H9 (cell line): ENCODE measurements around the gene SORCS2. TPM values are rescaled to one million over a fixed set of nuclear protein-coding genes. Genes with fewer than 3 reads are reported as not detected.

ENCODE experiments used
- DNase-seq: peaks from one replicate; pipeline ENCODE4 v3.0.0-alpha.2; 2017
- H2AFZ ChIP-seq: one replicate; pipeline ENCODE4 v1.6.1; 2013; ENCODE audit warnings: mild to moderate bottlenecking, low read length, control low read depth, moderate library complexity
- H2AK5ac ChIP-seq: 2 replicates; pipeline ENCODE4 v1.6.1; 2013; ENCODE audit warnings: low read length, control low read depth, mixed read lengths; ENCODE audit not compliant: insufficient read length
- H2BK120ac ChIP-seq: one replicate; pipeline ENCODE4 v1.6.1; 2013; ENCODE audit warnings: low read depth, mild to moderate bottlenecking, low read length, control low read depth, inconsistent platforms; ENCODE audit not compliant: poor library complexity, severe bottlenecking
- H2BK12ac ChIP-seq: 2 replicates; pipeline ENCODE4 v1.6.1; 2013; ENCODE audit warnings: low read length, control low read depth, mixed read lengths, low read depth; ENCODE audit not compliant: insufficient read length
- H2BK15ac ChIP-seq: 2 replicates; pipeline ENCODE4 v1.6.1; 2013; ENCODE audit warnings: low read depth, low read length, control low read depth
- H2BK20ac ChIP-seq: one replicate; pipeline ENCODE4 v1.6.1; 2013; ENCODE audit warnings: low read depth, mild to moderate bottlenecking, low read length, control low read depth, inconsistent platforms; ENCODE audit not compliant: poor library complexity, severe bottlenecking
- H2BK5ac ChIP-seq: 2 replicates; pipeline ENCODE4 v1.6.1; 2013; ENCODE audit warnings: low read length, control low read depth, mixed read lengths; ENCODE audit not compliant: insufficient read length
- H3K14ac ChIP-seq: 2 replicates; pipeline ENCODE4 v1.6.1; 2013; ENCODE audit warnings: low read length, control low read depth; ENCODE audit not compliant: insufficient read depth
- H3K18ac ChIP-seq: 2 replicates; pipeline ENCODE4 v1.6.1; 2013; ENCODE audit warnings: low read depth, mild to moderate bottlenecking, mixed read lengths, low read length, control low read depth; ENCODE audit not compliant: insufficient read length
- H3K23ac ChIP-seq: 2 replicates; pipeline ENCODE4 v1.6.1; 2013; ENCODE audit warnings: low read length, control low read depth, mixed read lengths, low read depth; ENCODE audit not compliant: insufficient read length
- H3K23me2 ChIP-seq: 2 replicates; pipeline ENCODE4 v1.6.1; 2013; ENCODE audit warnings: low read depth, mild to moderate bottlenecking, mixed read lengths, low read length, control low read depth; ENCODE audit not compliant: insufficient read length, poor library complexity, severe bottlenecking
- H3K27ac ChIP-seq: 2 replicates; pipeline ENCODE4 v1.5.1; 2013; ENCODE audit warnings: low read length, control low read depth, mixed read lengths, low read depth; ENCODE audit not compliant: insufficient read length
- H3K27me3 ChIP-seq: 2 replicates; pipeline ENCODE4 v1.6.1; 2013; ENCODE audit warnings: low read length, control low read depth, inconsistent platforms; ENCODE audit not compliant: insufficient read depth
- H3K4ac ChIP-seq: 2 replicates; pipeline ENCODE4 v1.6.1; 2013; ENCODE audit warnings: low read depth, mild to moderate bottlenecking, control low read depth, inconsistent platforms, low read length, moderate library complexity
- H3K4me1 ChIP-seq: 2 replicates; pipeline ENCODE4 v1.6.1; 2013; ENCODE audit warnings: low read length, control low read depth, inconsistent platforms; ENCODE audit not compliant: insufficient read depth
- H3K4me2 ChIP-seq: 2 replicates; pipeline ENCODE4 v1.6.1; 2013; ENCODE audit warnings: low read length, control low read depth, mixed read lengths; ENCODE audit not compliant: insufficient read length, insufficient read depth
- H3K56ac ChIP-seq: 2 replicates; pipeline ENCODE4 v1.6.1; 2013; ENCODE audit warnings: low read depth, mild to moderate bottlenecking, mixed read lengths, low read length, control low read depth; ENCODE audit not compliant: insufficient read length
- H3K79me1 ChIP-seq: 2 replicates; pipeline ENCODE4 v1.6.1; 2013; ENCODE audit warnings: low read depth, mild to moderate bottlenecking, moderate library complexity, low read length, control low read depth, inconsistent platforms; ENCODE audit not compliant: insufficient read depth, poor library complexity, severe bottlenecking
- H3K79me2 ChIP-seq: 2 replicates; pipeline ENCODE4 v1.6.1; 2013; ENCODE audit warnings: low read length, control low read depth, inconsistent platforms; ENCODE audit not compliant: insufficient read depth
- H3K9ac ChIP-seq: 2 replicates; pipeline ENCODE4 v1.6.1; 2013; ENCODE audit warnings: low read length, control low read depth, mixed read lengths; ENCODE audit not compliant: insufficient read length; ENCODE audit errors: extremely low read depth
- H3K9me3 ChIP-seq: one replicate; pipeline ENCODE4 v1.6.1; 2013; ENCODE audit warnings: low read depth, low read length, inconsistent platforms; ENCODE audit not compliant: control insufficient read depth
- H3T11ph ChIP-seq: one replicate; pipeline ENCODE4 v1.6.1; 2013; ENCODE audit warnings: mild to moderate bottlenecking, low read length, control low read depth, inconsistent platforms
- H4K20me1 ChIP-seq: one replicate; pipeline ENCODE4 v1.6.1; 2013; ENCODE audit not compliant: control insufficient read depth, insufficient read length, insufficient read depth
- H4K5ac ChIP-seq: 2 replicates; pipeline ENCODE4 v1.6.1; 2013; ENCODE audit warnings: low read depth, mild to moderate bottlenecking, mixed read lengths, low read length, control low read depth; ENCODE audit not compliant: insufficient read length
- H4K8ac ChIP-seq: replicated peaks from 2 replicates; pipeline ENCODE4 v1.6.1; 2013; ENCODE audit warnings: low read length, control low read depth, mixed read lengths, low read depth; ENCODE audit not compliant: insufficient read length
- H4K91ac ChIP-seq: 2 replicates; pipeline ENCODE4 v1.6.1; 2013; ENCODE audit warnings: low read depth, mild to moderate bottlenecking, moderate library complexity, mixed read lengths, low read length, control low read depth; ENCODE audit not compliant: insufficient read length
- H3K27ac Mint-ChIP-seq, 3 experiments: 2 replicates in 2 of 3; 3 replicates in 1 of 3; pipeline ENCODE4 v1.8.0; 2020 to 2021; ENCODE audit warnings: mixed read lengths in 3 of 3, mild to moderate bottlenecking in 1 of 3, moderate library complexity in 1 of 3
- H3K27me3 Mint-ChIP-seq: 2 replicates; pipeline ENCODE4 v1.8.0; 2021; ENCODE audit warnings: low read depth, mild to moderate bottlenecking, moderate library complexity, mixed read lengths
- H3K36me3 Mint-ChIP-seq, 3 experiments: 2 replicates in 2 of 3; 3 replicates in 1 of 3; pipeline ENCODE4 v1.8.0; 2020 to 2021; ENCODE audit warnings: low read depth in 3 of 3, mixed read lengths in 3 of 3; ENCODE audit not compliant: insufficient read depth in 1 of 3
- H3K4me1 Mint-ChIP-seq, 2 experiments: 2 replicates each; pipeline ENCODE4 v1.8.0; 2020; ENCODE audit warnings: mixed read lengths in 2 of 2
- H3K4me3 Mint-ChIP-seq, 2 experiments: 2 replicates in 1 of 2; 3 replicates in 1 of 2; pipeline ENCODE4 v1.8.0; 2020 to 2021; ENCODE audit warnings: mild to moderate bottlenecking in 2 of 2, mixed read lengths in 2 of 2, moderate library complexity in 1 of 2
- H3K9me3 Mint-ChIP-seq, 2 experiments: 2 replicates in 1 of 2; 3 replicates in 1 of 2; pipeline ENCODE4 v1.8.0; 2020; ENCODE audit warnings: mild to moderate bottlenecking in 2 of 2, mixed read lengths in 2 of 2, moderate library complexity in 1 of 2
- WGBS: extraction: QIAGEN DNeasy Blood & Tissue Kit; methylation state at CpG from one replicate; pipeline ENCODE4 v1.1.7; 2013; ENCODE audit warnings: missing lambda C conversion rate, low lambda C conversion rate, mixed read lengths; ENCODE audit not compliant: insufficient read length; ENCODE audit errors: extremely low coverage; 5-methylcytosine and 5-hydroxymethylcytosine counted together
- total RNA-seq: library from RNA; stranded (reverse); gene quantifications from 2 replicates; pipeline ENCODE4 v1.2.1, GENCODE V29; 2021
- TF ChIP-seq, protein P1 (sequence below): fragments of 200-600 bp; sonication (generic); conservative IDR thresholded peaks from 3 replicates; pipeline ENCODE4 v1.8.0; 2021; ENCODE audit warnings: antibody characterized with exemption, mild to moderate bottlenecking

Gene SORCS2
- total RNA-seq, 1 experiment from 2014 or later = 0.57 TPM

DNA sequence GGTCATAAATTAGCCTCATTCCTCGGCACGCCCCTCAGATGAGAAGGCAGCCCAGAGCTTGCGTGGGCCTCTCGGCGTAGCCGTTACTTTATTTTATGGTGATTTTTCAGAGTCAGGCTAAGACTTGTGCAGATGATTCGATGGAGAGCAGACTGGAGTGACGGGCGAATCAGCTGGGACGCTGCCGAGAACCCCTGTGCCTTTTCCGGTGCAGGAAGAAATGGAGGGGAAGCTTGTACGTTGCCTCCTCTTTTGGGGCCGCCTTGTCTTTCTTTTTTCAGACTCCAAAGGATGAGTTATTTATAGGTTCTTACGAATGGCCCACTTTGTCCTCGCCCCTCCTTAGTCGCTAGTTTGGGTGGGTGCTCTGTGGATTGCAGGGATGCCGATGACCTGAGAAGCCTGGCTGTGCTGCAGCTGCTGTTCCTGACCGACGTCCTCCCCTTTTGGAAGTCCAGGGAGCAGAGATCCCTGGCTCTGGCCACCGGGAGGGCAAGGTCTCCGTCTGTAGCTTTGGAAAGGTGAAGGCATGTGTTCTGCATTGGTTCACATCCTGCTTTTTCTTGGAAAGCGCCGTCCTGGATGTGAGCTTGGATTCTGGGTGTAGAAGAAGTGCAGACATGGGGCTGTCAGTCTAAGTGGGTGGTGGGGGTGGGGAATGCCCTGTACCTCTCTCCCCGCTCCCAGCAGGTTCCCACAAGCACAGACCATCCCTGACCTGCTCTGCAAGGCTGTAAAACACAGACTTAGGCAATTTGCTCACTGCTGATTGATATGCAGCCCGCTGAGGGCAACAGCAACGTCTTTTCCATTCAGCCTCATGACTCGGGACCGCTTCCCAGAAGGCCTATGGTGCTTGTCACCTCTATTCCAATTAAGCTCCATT lies 9.3 kb downstream of the SORCS2 start:
- Histone ChIP-seq H3K23ac (no peak overlapping the region), H3T11ph (no peak overlapping the region), H3K4me1 (no peaks in the 10 kb centered on the region; the same call in 1 of the 2 replicates), H4K8ac (no peak overlapping the region), H4K5ac (no peak overlapping the region), H2BK15ac (no peak overlapping the region), H2BK12ac (no peak overlapping the region), H2BK120ac (no peak overlapping the region), H3K23me2 (no peaks in the 10 kb centered on the region), H2AK5ac (no peak overlapping the region), H3K27me3 (no peaks in the 10 kb centered on the region), H2BK5ac (no peak overlapping the region), H3K27ac (no peak overlapping the region), H2AFZ (no peak overlapping the region), H2BK20ac (no peak overlapping the region), H4K91ac (no peak overlapping the region), H3K4me2 (no peak overlapping the region), H3K9me3 (no peaks in the 10 kb centered on the region), H3K4ac (no peak overlapping the region), H3K18ac (no peak overlapping the region), H4K20me1 (no peaks in the 10 kb centered on the region), H3K79me1 (no peaks in the 10 kb centered on the region), H3K79me2 (no peaks in the 10 kb centered on the region), H3K14ac (no peak overlapping the region; the same call in 1 of the 2 replicates), H3K56ac (no peak overlapping the region), H3K9ac (no peak overlapping the region)
- Mint-ChIP-seq H3K9me3 (no peaks in the 10 kb centered on the region; a peak in 3 of 5 replicates), H3K4me1 (peaks cover 35 to 56% of the 10 kb centered on the region in 2 experiments), H3K4me3 (peak overlapping the region in 1 of 2 experiments; percentile 6; a peak in 2 of 5 replicates), H3K36me3 (no peaks in the 10 kb centered on the region; a peak in 1 of 7 replicates), H3K27ac (peak overlapping the region in 1 of 3 experiments; percentile 63; a peak in 3 of 7 replicates), H3K27me3 (peaks cover 15% of the 10 kb centered on the region)
- TF ChIP-seq, protein P1, sequence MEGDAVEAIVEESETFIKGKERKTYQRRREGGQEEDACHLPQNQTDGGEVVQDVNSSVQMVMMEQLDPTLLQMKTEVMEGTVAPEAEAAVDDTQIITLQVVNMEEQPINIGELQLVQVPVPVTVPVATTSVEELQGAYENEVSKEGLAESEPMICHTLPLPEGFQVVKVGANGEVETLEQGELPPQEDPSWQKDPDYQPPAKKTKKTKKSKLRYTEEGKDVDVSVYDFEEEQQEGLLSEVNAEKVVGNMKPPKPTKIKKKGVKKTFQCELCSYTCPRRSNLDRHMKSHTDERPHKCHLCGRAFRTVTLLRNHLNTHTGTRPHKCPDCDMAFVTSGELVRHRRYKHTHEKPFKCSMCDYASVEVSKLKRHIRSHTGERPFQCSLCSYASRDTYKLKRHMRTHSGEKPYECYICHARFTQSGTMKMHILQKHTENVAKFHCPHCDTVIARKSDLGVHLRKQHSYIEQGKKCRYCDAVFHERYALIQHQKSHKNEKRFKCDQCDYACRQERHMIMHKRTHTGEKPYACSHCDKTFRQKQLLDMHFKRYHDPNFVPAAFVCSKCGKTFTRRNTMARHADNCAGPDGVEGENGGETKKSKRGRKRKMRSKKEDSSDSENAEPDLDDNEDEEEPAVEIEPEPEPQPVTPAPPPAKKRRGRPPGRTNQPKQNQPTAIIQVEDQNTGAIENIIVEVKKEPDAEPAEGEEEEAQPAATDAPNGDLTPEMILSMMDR = no peak
- WGBS = no CpG with 5 or more reads among the region's 29 CpGs
- no peak for DNase-seq
